OCI-LY1 (cell line): Measurements from ENCODE around the gene CHIT1.

Experiments used
- CTCF ChIP-seq: fragments of 200-600 bp; sonication (generic), shearing (Covaris generic); IDR thresholded peaks from 2 replicates; pipeline ENCODE4 v1.5.1; 2017; ENCODE audit warnings: mild to moderate bottlenecking, antibody characterized with exemption, low read length, moderate library complexity, mixed read lengths
- EZH2 ChIP-seq: fragments of 200-600 bp; sonication (generic), shearing (Covaris generic); IDR thresholded peaks from 2 replicates; pipeline ENCODE4 v1.8.0; 2017; ENCODE audit warnings: borderline replicate concordance, mixed run types, mild to moderate bottlenecking, antibody characterized with exemption, low read length, moderate library complexity, mixed read lengths

GRCh38 chr1:203207751-203208150 lies 21.7 kb downstream of the CHIT1 start:
- TF ChIP-seq CTCF = no peak
- TF ChIP-seq EZH2 = no peak
